Activated effector memory CD4-positive, alpha-beta T cell treated with Interleukin-2 at 50 U/mL for 16 hours (primary cell): ENCODE results near the gene MOB1A.
"Not testable (repeated sequence)": the region's sequence is repeated elsewhere in the genome, so short reads cannot be mapped to it uniquely, and the experiment has no call there.

Source experiments
- DNase-seq: peaks from one replicate; pipeline ENCODE4 v3.0.0-alpha.2; 2020

Gene MOB1A

DNA sequence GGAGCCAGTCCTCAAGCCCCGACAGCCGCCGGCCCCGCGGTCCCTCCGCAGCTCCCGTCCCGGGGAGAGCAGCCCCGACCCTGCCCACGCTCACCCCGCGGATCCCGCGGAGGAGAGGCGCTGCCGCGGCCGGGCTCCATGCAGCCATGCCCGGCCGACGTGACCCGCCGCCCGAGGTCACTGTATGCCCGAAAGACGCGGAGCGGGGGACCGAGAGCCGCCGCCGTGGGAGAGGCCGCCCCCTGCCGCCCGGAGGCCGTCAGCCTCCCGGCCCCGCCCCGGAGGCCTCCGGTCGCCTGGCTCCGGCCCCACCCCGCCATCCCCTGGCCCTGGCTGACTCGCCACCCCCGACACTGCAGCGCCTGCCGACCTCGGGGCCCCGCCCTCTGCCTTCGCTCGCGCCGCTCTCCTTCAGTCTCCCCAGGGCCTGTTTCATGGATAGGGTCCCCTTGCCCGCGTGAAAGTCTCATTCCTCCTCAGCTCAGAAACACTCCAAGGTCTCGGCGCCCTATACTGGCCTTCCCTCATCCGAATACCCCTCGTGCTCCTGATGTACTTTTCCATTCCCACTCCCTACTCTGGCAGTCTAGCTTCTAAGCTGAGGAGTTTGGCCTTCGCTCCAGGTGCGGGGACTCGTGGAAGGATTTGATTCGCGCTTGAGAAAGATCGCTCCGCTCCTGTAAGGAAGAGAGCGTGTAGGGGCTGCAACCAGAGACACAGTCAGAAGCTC is 30.8 kb downstream of the MOB1A start, which contains the start of gene BOLA3:
BOLA3 (minus strand) TSS at position 186 of the 730 bp plus-strand sequence; CDS start at position 148, 38 bp downstream.
- DNase-seq: peak; percentile 75

DNA sequence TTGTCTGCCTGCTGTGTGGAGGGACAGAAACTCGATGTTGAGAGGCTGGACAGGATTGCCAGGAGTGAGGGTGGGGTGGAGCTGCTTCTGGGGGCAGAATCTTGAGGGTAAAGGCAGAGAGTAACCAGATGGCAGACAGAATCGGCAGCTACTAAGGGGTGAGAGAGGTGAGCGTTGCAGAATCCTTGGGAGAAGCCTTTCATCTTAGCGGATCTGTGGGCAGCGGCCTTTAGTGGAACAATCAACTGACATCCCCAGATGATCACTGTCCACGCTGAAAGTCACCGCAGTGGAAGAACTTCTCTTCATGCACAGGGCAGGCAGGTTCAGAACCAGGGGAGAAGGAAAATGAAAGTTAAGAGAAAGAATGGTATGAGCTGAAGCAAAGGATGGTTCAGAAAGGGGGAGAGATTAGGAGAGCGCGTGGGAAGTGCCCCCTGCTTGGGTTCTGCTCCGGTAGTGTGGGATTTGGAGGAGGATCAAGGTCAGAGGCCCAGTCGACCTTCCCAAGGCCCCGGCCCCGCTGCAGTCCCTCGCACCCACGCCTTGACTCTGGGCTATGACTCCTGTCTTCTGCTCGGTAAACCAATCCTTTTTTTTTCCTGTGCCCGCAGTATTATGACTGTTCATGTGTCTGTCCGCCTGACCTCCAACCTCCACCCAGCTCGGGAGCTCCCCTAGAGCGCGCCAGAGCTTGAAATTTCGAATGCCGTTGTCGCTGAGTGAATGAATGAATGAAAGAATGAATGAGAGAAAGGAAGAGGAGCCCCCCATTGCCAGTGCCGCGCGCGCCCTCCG is 31.6 kb downstream of the MOB1A start:
- DNase-seq: no peak

DNA sequence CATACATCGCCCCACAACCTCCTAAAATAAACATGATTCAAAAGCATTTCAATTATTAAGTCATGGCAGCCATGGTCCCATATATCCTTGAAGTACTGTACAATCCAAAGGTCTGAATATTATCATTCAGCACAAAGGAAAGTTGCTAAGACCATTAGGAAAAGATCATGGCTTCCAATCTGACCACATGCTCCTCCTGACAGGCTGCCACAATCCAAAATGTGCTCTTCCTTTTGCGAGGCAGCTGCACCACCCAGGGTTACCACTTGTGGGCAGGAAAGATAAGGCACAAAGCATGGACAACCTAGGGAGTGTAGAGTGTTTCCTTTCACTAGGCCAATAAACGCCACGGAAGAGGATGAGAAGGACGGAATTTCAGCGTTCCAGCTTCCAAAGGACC is 36.3 kb downstream of the MOB1A start:
- DNase-seq: no peak

DNA sequence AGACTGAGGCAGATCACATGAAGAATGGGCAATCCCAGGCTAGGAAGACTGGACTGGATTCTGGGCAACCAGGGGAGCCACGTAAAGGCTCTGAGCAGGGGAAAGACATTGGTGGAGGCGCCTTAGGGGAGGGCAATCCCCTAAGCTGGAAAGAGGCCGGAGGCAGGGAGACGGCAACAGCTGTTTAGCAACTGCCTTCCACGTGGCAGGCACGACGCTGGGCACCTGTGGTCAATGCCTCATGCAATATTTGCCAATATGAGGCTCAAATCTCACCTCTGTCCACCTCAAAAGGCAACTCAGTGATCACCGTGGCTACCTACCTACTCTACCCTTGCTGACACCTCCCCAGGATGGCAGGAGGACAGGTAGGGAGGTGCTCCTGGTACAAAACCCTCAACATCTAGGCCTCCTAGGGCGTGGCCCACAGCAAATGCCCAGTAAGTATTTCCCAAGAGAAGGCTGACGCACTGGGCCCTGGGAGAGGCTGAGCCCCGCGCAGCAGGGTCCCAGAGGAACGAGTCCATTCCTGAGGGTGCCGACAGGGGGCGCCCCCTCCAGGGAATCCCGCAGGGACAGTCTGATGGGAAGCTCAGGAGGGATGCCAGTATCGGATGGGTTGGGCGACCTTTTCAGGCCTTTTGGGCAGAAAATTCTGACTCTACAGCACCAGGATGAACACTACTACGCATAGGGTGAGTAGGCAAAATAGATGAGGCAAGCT is 39.9 kb downstream of the MOB1A start:
- DNase-seq: no peak

DNA sequence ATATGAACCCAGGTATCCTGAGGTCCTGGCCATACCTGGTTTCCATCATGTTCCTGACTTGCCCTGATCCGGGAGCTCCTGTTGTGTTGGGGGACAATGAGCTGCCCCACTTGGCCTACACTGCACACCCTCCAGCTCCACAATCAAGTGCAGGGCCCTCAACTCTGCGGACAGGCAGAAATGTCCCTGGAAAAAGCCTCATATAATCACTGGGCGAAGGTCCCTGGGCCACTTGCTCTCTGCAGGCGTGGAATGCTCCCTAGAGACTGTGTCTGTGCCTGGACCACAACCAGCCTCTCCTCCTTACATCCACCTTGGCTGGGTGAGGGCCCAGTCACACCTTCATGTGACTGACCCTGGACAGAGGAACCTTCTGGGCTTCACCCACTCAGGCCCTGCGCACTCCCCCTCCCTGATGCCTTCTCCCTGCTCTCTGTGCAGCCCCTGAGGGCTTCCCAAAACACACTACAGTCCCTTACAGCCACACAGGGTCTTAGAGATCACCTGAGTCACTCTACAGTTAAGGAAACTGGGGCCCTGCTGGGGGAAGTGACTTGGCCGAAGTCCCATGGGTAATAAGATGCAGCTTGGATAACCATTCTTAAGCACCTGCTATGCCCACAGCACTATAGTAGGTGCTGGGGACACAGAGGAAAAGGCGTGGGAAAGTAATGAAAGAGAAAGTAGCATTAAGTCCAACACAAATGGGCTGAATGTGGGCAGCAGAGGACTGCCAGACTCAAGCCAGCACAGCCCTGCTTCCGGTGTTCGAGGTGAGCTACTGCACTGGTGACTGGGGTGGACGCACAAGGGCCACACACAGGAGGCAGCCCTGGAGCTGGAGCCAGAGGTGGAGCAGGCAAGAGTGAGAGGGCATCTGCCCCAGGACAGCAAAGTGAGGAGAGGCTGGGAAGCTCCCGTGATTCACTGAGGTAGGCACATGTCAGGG is 40.8 kb downstream of the MOB1A start:
- no peak for DNase-seq

DNA sequence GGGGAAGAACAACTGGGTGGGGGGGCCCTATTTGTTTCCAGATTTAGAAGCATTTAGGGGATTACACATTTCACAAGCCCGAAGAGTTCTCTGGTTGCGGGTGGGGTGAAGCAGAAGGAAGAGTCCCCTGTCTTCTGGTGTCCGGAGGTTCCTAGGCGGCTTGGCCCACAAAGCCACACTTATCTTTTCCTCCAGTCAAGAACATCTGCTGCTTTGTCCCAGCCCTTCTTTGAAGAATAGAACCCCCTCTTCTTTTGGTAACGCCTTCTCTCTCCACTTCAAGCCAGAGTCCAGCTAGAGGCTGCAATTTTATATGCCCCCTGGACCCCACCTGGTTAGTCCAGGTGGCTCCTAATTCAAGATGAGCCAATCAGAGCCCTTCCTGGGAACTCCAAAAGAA is 46.8 kb downstream of the MOB1A start:
- DNase-seq: no peak

DNA sequence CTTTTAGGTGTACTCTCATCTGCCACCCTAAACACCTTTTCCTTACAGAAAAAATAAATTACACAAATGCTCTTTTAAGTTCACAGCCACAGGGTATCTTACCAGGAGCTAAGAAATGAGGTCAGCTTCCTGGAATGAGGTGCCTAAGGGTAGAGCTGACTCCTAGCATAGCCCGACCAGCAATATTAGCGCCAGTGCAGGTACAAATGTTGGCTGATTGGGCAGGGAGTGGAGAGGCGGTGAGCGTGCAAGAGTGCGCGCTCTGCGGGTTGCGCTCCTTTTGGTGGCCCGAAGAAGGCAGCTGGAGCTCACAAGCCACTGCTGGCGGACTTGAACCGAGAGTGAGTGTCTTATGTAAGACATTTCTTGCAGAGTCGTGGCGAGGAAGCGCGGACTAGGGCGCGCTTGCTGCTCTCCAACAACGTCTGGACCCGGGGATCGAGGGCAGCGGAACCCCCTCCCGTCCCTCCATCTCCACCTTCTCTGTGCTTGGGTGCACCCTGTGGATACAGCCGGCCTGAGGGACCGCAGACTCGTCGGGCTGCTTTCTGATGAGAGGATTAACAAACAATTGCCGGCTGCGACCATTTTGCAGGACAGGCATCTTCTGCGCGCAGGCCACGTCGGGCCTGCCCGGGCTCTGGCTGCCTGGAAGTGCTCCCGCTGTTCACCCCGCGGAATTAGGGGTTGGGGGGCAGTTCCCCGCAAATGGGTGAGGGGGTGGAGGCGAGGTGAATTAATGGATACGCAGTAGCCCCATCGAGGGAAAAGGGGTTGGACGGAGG is 48.3 kb downstream of the MOB1A start:
- no peak for DNase-seq

DNA sequence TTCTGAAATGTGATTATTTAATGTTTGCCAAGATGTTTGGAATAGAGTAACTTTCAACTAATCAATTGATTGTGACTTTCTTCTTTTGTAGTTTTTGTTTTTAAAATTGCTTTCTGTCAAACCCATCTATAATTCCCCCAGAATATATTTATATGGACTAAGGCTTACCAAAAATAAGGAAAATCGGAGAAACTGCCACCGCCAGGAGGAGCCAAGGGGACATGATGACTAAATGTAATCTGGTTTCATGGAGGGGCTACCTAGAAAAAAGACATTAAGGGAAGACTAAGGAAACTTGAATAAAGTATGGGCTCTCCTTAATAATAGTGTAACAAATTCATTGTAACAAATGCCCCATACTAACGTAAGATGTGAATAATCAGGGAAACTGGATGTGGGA is 50.5 kb downstream of the MOB1A start:
- no peak for DNase-seq

DNA sequence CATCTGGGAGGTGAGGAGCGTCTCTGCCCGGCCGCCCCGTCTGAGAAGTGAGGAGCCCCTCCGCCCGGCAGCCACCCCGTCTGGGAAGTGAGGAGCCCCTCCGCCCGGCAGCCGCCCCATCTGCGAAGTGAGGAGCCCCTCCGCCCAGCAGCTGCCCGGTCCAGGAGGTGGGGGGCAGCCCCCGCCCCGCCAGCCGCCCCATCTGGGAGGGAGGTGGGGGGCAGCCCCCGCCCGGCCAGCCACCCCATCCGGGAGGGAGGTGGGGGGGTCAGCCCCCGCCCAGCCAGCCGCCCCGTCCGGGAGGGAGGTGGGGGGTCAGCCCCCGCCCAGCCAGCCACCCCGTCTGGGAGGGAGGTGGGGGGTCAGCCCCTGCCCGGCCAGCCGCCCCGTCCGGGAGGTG is 54.7 kb downstream of the MOB1A start:
- not testable (repeated sequence) for DNase-seq

DNA sequence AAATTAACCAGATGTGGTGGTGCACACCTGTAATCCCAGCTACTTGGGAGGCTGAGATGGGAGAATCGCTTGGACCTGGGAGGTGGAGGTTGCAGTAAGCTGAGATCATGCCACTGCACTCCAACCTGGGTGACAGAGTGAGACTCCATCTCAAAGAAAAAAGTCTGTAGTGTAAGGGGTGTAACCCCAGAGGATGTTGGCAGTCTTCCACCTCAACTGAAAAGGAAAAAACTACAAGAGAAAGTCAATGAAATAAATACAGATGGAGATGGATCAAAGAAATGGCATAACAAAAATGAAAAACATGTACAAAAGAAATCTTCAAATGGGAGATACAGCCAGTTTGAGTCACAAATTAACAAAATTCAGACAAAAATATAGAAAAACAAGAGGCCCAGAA is 56.8 kb downstream of the MOB1A start:
- not testable (repeated sequence) for DNase-seq

DNA sequence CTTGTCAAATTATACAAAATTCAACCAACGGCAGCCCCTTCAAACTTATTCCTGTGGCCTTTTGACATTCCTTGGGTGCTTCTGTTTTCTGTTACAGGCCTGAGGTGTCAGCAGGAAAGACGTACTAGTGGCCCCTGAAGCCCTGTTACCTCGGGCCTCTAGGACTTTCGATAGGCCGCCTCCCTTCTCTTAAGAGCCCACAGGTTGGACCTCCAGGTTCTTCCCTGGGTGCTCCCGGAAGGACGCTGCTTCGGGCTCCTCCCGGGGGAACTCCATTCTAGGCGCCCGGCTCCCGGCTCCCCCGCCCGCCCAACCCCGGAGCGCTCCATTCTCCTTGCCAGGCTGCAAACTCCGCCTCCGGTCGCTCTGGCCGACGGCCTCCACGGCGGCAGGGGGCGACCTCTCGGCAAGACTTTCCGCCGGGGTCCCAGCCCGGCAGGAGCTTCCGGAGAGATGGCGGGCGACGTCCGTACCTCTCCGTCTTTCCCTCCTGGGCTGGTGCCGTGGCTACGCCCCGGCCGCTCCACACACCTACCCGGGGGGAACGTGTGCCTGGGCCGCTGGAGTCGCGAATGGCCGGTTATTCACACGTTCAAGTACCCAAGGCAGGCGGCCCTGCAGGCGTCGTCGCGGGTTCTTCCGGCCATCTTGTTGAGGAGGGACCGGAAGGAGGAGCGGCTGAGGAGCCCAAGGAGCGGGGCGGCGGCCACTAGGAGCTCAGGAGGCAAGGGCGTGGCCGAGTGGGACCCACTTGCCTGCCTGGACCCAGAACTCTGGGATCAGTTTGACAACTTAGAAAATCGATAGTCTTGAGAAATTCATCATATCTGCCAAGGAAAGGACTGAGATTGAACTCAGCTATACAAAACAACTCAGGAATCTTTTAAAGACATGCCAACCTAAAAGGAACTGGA is 58.5 kb downstream of the MOB1A start:
- DNase-seq: peak; percentile 84

DNA sequence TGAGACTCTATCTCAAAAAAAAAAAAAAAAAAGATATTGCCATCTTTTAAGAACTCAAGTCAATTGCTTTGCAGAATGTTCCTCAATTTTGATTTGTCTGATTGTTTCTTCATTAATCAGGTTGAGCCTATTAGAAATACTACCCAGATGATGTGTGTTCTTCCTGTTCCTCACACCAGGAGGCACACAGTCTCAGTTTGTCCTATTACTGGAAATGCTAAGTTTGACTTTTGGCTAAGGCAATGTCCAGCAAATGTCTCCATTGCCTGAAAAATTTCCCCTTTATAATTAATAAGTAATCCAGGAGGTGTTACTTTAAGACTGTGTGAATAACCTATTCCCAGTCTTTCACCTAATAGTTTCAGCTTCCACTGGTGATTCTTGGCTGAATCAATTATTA is 59.3 kb downstream of the MOB1A start:
- no peak for DNase-seq

DNA sequence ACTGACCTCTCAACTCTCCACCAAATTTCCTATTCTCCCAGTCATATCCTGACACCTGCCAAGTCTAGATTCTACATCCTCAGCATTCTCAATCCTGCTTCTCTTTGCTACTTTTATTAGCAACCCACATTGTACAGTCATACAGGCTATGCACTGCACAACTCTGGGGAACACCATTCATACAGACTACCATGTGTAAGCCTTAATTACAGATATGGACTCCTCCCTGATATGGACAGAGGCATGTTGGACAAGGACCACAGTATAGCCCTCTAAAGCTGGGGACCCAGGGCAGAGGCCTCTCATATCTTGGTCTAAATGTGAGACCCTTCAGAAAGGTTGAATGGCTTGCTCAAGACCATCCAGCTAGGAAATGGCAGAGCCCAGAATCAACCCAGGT is 67.3 kb downstream of the MOB1A start:
- DNase-seq: no peak

DNA sequence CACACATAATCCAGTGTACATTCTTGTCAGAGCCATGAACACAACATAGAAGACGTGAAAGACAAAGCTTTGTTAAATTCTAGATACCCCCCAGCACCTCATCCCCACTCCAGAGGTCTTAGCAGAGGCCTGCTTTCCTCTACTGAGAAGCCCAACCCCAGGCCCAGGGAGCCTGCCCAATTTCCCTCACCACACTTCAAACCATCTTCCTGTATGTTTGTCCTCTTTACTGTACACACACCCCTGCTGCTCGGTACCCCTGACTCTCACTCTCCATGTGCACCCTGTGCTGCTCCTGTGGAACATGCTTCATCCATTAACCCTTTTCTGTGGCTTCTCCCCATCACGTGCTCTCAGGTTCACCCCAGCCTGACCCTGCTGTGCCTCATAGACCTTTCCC is 68.1 kb downstream of the MOB1A start:
- no peak for DNase-seq

DNA sequence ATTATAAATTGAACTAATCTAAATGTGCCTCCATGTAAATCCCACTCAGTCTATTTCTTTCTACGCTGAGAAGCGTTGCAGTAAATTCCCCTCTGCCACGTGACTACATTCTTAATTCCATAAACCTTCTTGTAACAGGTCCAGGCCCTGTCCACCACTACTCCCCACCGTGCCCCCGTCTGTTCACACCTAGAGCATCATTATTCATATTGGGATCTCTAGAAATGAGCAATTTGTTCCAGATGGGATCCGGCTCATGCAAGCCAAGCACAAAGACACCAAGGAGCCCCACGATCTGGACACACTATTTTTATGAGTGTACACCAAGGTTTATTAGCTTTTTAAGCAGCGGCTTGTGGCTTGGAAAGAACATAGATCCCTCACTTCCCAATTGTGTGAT is 69.1 kb downstream of the MOB1A start:
- DNase-seq: no peak

DNA sequence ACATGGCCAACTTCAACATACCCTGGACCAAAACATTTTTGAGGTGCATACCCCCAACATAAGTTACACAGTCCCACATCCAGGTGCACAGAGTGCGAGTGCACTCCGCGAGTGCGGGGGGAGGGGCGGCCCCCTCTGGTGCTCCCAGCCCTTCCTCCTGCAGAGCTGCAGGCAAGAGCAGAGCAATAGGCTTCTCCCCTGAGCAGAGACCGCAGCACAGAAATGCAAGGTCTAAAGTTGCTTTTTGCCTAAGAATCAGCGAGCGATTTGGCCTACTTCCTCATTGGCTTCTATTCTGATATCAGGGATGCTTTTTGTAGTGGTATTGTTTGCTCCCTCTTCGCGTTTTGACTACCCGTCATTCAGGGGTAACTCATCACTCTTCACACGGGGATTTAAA is 71.6 kb downstream of the MOB1A start:
- DNase-seq: no peak

DNA sequence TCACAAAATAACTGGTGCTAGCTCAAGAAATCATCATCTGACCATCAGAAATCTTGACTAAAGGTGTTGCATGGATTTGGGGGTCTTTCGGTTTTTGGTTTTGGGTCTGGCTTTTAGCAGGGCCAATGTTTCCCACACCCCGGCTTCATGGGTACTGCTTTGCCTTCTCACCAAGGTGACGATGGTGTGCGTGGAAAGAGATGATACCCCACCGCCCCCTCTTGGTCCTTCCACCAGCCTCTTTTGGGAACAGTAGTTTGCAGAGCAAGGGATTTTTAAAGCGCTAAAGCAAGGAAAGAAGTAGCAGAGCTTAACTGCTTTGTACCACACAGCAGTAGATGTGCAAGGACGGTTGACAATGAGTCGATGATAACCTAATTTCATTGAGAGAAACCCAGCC is 73.3 kb downstream of the MOB1A start:
- no peak for DNase-seq

DNA sequence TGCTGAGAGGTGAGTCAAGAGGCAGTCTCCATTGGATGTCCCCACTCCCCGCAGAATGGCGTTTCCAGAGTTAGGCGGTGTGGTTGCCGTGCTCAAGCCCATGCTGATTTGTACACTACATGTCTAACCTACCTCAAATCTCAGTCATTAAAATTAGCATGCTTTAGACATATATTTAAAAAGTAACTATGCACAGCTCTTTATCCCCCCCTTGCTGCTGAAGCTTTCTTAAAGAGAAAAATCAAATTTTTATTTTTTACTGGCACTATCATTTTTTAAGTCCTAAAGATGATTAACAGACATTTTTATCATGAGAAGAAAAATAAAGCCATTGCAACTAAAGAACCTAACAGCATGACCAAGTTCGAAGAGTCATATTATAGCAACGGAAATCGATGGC is 73.8 kb downstream of the MOB1A start:
- no peak for DNase-seq

DNA sequence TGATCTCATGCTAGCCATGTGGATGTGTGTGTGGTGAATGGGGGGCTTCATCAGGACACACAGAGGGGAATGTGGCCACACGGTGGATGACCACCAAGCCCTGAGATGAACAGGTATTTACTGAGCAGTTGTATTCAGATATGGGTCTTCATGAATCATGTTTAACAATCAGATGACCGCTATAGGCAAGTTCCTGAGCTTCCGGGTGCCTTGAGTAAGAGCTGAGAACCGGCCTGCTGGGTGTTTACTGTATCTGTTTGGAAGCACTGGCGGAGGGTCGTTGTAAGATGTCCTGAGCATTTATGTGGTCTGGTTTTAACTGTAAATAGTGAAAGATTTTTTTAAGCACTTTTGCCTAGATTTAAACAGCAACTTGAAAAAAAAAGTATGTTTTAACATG is 74.9 kb downstream of the MOB1A start:
- DNase-seq: no peak
